Smooth muscle cell (in vitro differentiated cells): Measurements from ENCODE around the gene TMEM87B. TPM values are rescaled to one million over a fixed set of nuclear protein-coding genes. Genes with fewer than 3 reads are reported as not detected.
A peak's percentile ranks its signal among the peaks of the same experiment; 100 is the strongest.
"Not testable (repeated sequence)": the region's sequence is repeated elsewhere in the genome, so short reads cannot be mapped to it uniquely, and the experiment has no call there.

Source experiments
- DNase-seq: peaks from one replicate; lab custom pipeline; 2025; ENCODE audit not compliant: unreplicated experiment; lab: John Stamatoyannopoulos, UW
- H2AFZ ChIP-seq: fragments of 200-600 bp; sonication (generic); 2 replicates; pipeline ENCODE4 v1.6.0; 2016; ENCODE audit warnings: antibody characterized with exemption, low read depth, mild to moderate bottlenecking
- H3F3A ChIP-seq: fragments of 200-600 bp; sonication (generic); 2 replicates; pipeline ENCODE4 v1.6.0; 2017; ENCODE audit warnings: antibody characterized with exemption, low read depth
- H3K27ac ChIP-seq: fragments of 200-600 bp; sonication (generic); 2 replicates; pipeline ENCODE4 v1.5.1; 2016; ENCODE audit warnings: low read depth, mild to moderate bottlenecking
- H3K27me3 ChIP-seq: fragments of 200-600 bp; sonication (generic); 2 replicates; pipeline ENCODE4 v1.6.1; 2016; ENCODE audit warnings: low read depth, mild to moderate bottlenecking
- H3K36me3 ChIP-seq: fragments of 200-600 bp; sonication (generic); 2 replicates; pipeline ENCODE4 v1.5.1; 2016; ENCODE audit warnings: low read depth
- H3K4me1 ChIP-seq: fragments of 200-600 bp; sonication (generic); 2 replicates; pipeline ENCODE4 v1.5.1; 2016; ENCODE audit warnings: low read depth
- H3K4me2 ChIP-seq: fragments of 200-600 bp; sonication (generic); 2 replicates; pipeline ENCODE4 v1.6.0; 2016; ENCODE audit warnings: mild to moderate bottlenecking
- H3K4me3 ChIP-seq: fragments of 200-600 bp; sonication (generic); 2 replicates; pipeline ENCODE4 v1.5.1; 2016; ENCODE audit warnings: mild to moderate bottlenecking
- H3K79me2 ChIP-seq: fragments of 200-600 bp; sonication (generic); 2 replicates; pipeline ENCODE4 v1.6.0; 2016; ENCODE audit warnings: low read depth, mild to moderate bottlenecking
- H3K9ac ChIP-seq: fragments of 200-600 bp; sonication (generic); 2 replicates; pipeline ENCODE4 v1.6.0; 2016; ENCODE audit warnings: low read depth
- H3K9me3 ChIP-seq: fragments of 200-600 bp; sonication (generic); replicated peaks from 2 replicates; pipeline ENCODE4 v1.5.1; 2016; ENCODE audit warnings: low read depth
- H4K20me1 ChIP-seq: fragments of 200-600 bp; sonication (generic); 2 replicates; pipeline ENCODE4 v1.6.0; 2016; ENCODE audit warnings: low read depth
- CTCF ChIP-seq: fragments of 200-600 bp; sonication (generic); IDR thresholded peaks from 2 replicates; pipeline ENCODE4 v1.5.1; 2017; ENCODE audit warnings: borderline replicate concordance, mild to moderate bottlenecking, antibody characterized with exemption; ENCODE audit not compliant: insufficient read depth, poor library complexity, severe bottlenecking
- WGBS: methylation state at CpG from one replicate; pipeline ENCODE4 v1.1.7; 2016; ENCODE audit warnings: low lambda C conversion rate; 5-methylcytosine and 5-hydroxymethylcytosine counted together
- polyA plus RNA-seq: library from polyadenylated mRNA; unstranded; fragments of >200 nt; fragmentation: Nextera tagmentation; extraction: Ambion mirVana; gene quantifications from 2 replicates; pipeline ENCODE4 v1.2.1, GENCODE V29; 2016
- total RNA-seq: library from RNA; depleted of rRNA; stranded (reverse); fragments of >200 nt; gene quantifications from 2 replicates; pipeline ENCODE4 v1.2.3, GENCODE V29; 2014

Gene TMEM87B
- total and polyA plus RNA-seq, 2 experiments from 2014 or later = 27.2 to 109 TPM

GRCh38 chr2:112136096-112136495, 81.0 kb downstream of the TMEM87B start:
- DNase-seq = no peak
- Histone ChIP-seq H3K79me2 (no peaks in the 10 kb centered on the region), H3K9me3 (no peaks in the 10 kb centered on the region), H3K4me2 (no peak overlapping the region), H3K27me3 (peaks cover 23% of the 10 kb centered on the region), H3K4me1 (no peaks in the 10 kb centered on the region), H3K36me3 (no peaks in the 10 kb centered on the region), H3F3A (no peaks in the 10 kb centered on the region), H3K9ac (no peak overlapping the region), H3K4me3 (no peak overlapping the region), H3K27ac (no peak overlapping the region), H2AFZ (no peak overlapping the region), H4K20me1 (no peaks in the 10 kb centered on the region)
- 97% methylated on average over 5 of the region's 5 CpGs for WGBS
- no peak for TF ChIP-seq CTCF

- H3K9me3 ChIP-seq = no peaks in the 10 kb centered on the region
- peak overlapping the region; percentile 97 for H3K4me2 ChIP-seq
- no peaks in the 10 kb centered on the region for H3F3A ChIP-seq
- peaks cover 27% of the 10 kb centered on the region for H3K27me3 ChIP-seq
- H3K36me3 ChIP-seq = no peaks in the 10 kb centered on the region
- no peaks in the 10 kb centered on the region for H3K4me1 ChIP-seq
- no peaks in the 10 kb centered on the region for H3K79me2 ChIP-seq
- H3K4me3 ChIP-seq = peak overlapping the region; percentile 52
- H2AFZ ChIP-seq = peak overlapping the region; percentile 28
- no peaks in the 10 kb centered on the region for H4K20me1 ChIP-seq
- no peak for DNase-seq
- no peak overlapping the region for H3K27ac ChIP-seq
- no peak overlapping the region for H3K9ac ChIP-seq
- TF ChIP-seq CTCF = no peak
- WGBS = 32% methylated on average over 15 of the region's 15 CpGs
Measured at GRCh38 chr2:112137516-112138158, 82.6 kb downstream of the TMEM87B start.

- no peak for DNase-seq
- 1% methylated on average over 28 of the region's 84 CpGs for WGBS
- Histone ChIP-seq H3K36me3 (no peaks in the 10 kb centered on the region), H3K9ac (no peak within 1 kb of the TSS), H3K9me3 (no peaks in the 10 kb centered on the region), H3K27me3 (peaks cover 27% of the 10 kb centered on the region), H3K4me2 (peak within 1 kb of the TSS; percentile 97), H3F3A (no peaks in the 10 kb centered on the region), H3K27ac (no peak within 1 kb of the TSS), H4K20me1 (no peaks in the 10 kb centered on the region), H2AFZ (peak within 1 kb of the TSS; percentile 28), H3K79me2 (no peaks in the 10 kb centered on the region), H3K4me1 (no peaks in the 10 kb centered on the region), H3K4me3 (peak within 1 kb of the TSS; percentile 52)
- no peak for TF ChIP-seq CTCF
Measured at GRCh38 chr2:112138159-112139032, 83.3 kb downstream of the TMEM87B start, which contains the start of gene FBLN7. Gene FBLN7, plus strand, starts transcription at chr2:112138385. Its CDS starts 271 bp downstream, at chr2:112138656.

GRCh38 chr2:112139033-112139614, 84.1 kb downstream of the TMEM87B start:
- 10% methylated on average over 2 of the region's 32 CpGs for WGBS
- peak overlapping the region; percentile 97 for H3K4me2 ChIP-seq
- H3F3A ChIP-seq, H3K9me3 ChIP-seq, H3K9ac ChIP-seq, H3K27ac ChIP-seq, H2AFZ ChIP-seq, H3K36me3 ChIP-seq, H4K20me1 ChIP-seq, H3K4me1 ChIP-seq, DNase-seq, H3K79me2 ChIP-seq: not testable (repeated sequence)
- H3K4me3 ChIP-seq = peak overlapping the region; percentile 52
- peaks cover 27% of the 10 kb centered on the region for H3K27me3 ChIP-seq

- H3K9me3 ChIP-seq, DNase-seq, H3K4me1 ChIP-seq, H3K4me2 ChIP-seq, H3K4me3 ChIP-seq, H3F3A ChIP-seq, H4K20me1 ChIP-seq, H2AFZ ChIP-seq, H3K27ac ChIP-seq, H3K79me2 ChIP-seq, H3K9ac ChIP-seq, H3K36me3 ChIP-seq: not testable (repeated sequence)
- WGBS = 3% methylated on average over 6 of the region's 38 CpGs
- H3K27me3 ChIP-seq = peaks cover 27% of the 10 kb centered on the region
Measured at GRCh38 chr2:112139661-112140204, 84.7 kb downstream of the TMEM87B start.
